Smooth muscle cell (in vitro differentiated cells): ENCODE measurements around the gene BCORL1. TPM values are rescaled to one million over a fixed set of nuclear protein-coding genes. Genes with fewer than 3 reads are reported as not detected.

ENCODE experiments used
- DNase-seq: peaks from one replicate; lab custom pipeline; 2025; ENCODE audit not compliant: unreplicated experiment; lab: John Stamatoyannopoulos, UW
- H2AFZ ChIP-seq: fragments of 200-600 bp; sonication (generic); 2 replicates; pipeline ENCODE4 v1.6.0; 2016; ENCODE audit warnings: antibody characterized with exemption, low read depth, mild to moderate bottlenecking
- H3F3A ChIP-seq: fragments of 200-600 bp; sonication (generic); 2 replicates; pipeline ENCODE4 v1.6.0; 2017; ENCODE audit warnings: antibody characterized with exemption, low read depth
- H3K27ac ChIP-seq: fragments of 200-600 bp; sonication (generic); 2 replicates; pipeline ENCODE4 v1.5.1; 2016; ENCODE audit warnings: low read depth, mild to moderate bottlenecking
- H3K27me3 ChIP-seq: fragments of 200-600 bp; sonication (generic); 2 replicates; pipeline ENCODE4 v1.6.1; 2016; ENCODE audit warnings: low read depth, mild to moderate bottlenecking
- H3K36me3 ChIP-seq: fragments of 200-600 bp; sonication (generic); 2 replicates; pipeline ENCODE4 v1.5.1; 2016; ENCODE audit warnings: low read depth
- H3K4me1 ChIP-seq: fragments of 200-600 bp; sonication (generic); 2 replicates; pipeline ENCODE4 v1.5.1; 2016; ENCODE audit warnings: low read depth
- H3K4me2 ChIP-seq: fragments of 200-600 bp; sonication (generic); 2 replicates; pipeline ENCODE4 v1.6.0; 2016; ENCODE audit warnings: mild to moderate bottlenecking
- H3K4me3 ChIP-seq: fragments of 200-600 bp; sonication (generic); 2 replicates; pipeline ENCODE4 v1.5.1; 2016; ENCODE audit warnings: mild to moderate bottlenecking
- H3K79me2 ChIP-seq: fragments of 200-600 bp; sonication (generic); 2 replicates; pipeline ENCODE4 v1.6.0; 2016; ENCODE audit warnings: low read depth, mild to moderate bottlenecking
- H3K9ac ChIP-seq: fragments of 200-600 bp; sonication (generic); 2 replicates; pipeline ENCODE4 v1.6.0; 2016; ENCODE audit warnings: low read depth
- H3K9me3 ChIP-seq: fragments of 200-600 bp; sonication (generic); replicated peaks from 2 replicates; pipeline ENCODE4 v1.5.1; 2016; ENCODE audit warnings: low read depth
- H4K20me1 ChIP-seq: fragments of 200-600 bp; sonication (generic); 2 replicates; pipeline ENCODE4 v1.6.0; 2016; ENCODE audit warnings: low read depth
- CTCF ChIP-seq: fragments of 200-600 bp; sonication (generic); IDR thresholded peaks from 2 replicates; pipeline ENCODE4 v1.5.1; 2017; ENCODE audit warnings: borderline replicate concordance, mild to moderate bottlenecking, antibody characterized with exemption; ENCODE audit not compliant: insufficient read depth, poor library complexity, severe bottlenecking
- WGBS: methylation state at CpG from one replicate; pipeline ENCODE4 v1.1.7; 2016; ENCODE audit warnings: low lambda C conversion rate; 5-methylcytosine and 5-hydroxymethylcytosine counted together
- polyA plus RNA-seq: library from polyadenylated mRNA; unstranded; fragments of >200 nt; fragmentation: Nextera tagmentation; extraction: Ambion mirVana; gene quantifications from 2 replicates; pipeline ENCODE4 v1.2.1, GENCODE V29; 2016
- total RNA-seq: library from RNA; depleted of rRNA; stranded (reverse); fragments of >200 nt; gene quantifications from 2 replicates; pipeline ENCODE4 v1.2.3, GENCODE V29; 2014

Gene BCORL1
- total and polyA plus RNA-seq, 2 experiments from 2014 or later: 3.0 to 8.0 TPM

DNA sequence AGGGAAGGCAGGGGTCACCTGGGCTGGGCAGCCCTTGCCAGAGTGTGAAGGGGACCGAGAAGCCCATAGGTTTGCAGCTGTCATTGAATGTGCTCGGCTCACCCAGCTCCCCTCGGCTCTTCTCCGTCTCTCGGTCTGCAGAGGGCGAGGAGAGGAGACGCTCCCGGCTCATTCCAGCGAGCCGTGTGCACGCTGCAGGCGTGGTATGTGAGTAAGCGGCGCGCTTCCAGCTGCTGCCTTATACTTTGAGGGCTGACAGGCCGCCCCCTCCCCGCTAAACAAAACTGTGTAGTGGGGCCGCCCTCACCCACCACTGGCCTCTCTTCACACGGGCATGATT lies 23.0 kb upstream of the BCORL1 start:
- no peaks in the 10 kb centered on the region for H3K27me3 ChIP-seq
- no peaks in the 10 kb centered on the region for H3K36me3 ChIP-seq
- no peak overlapping the region for H3K4me3 ChIP-seq
- H3K4me1 ChIP-seq: peaks cover 6% of the 10 kb centered on the region
- no peak overlapping the region for H3K9ac ChIP-seq
- no peaks in the 10 kb centered on the region for H4K20me1 ChIP-seq
- WGBS: 48% methylated on average over 18 of the region's 19 CpGs
- peak overlapping the region; percentile 61 for H3K4me2 ChIP-seq
- no peaks in the 10 kb centered on the region for H3K79me2 ChIP-seq
- TF ChIP-seq CTCF: no peak
- no peak overlapping the region for H3K27ac ChIP-seq
- DNase-seq: no peak
- no peak overlapping the region for H2AFZ ChIP-seq
- no peaks in the 10 kb centered on the region for H3K9me3 ChIP-seq
- H3F3A ChIP-seq: no peaks in the 10 kb centered on the region

DNA sequence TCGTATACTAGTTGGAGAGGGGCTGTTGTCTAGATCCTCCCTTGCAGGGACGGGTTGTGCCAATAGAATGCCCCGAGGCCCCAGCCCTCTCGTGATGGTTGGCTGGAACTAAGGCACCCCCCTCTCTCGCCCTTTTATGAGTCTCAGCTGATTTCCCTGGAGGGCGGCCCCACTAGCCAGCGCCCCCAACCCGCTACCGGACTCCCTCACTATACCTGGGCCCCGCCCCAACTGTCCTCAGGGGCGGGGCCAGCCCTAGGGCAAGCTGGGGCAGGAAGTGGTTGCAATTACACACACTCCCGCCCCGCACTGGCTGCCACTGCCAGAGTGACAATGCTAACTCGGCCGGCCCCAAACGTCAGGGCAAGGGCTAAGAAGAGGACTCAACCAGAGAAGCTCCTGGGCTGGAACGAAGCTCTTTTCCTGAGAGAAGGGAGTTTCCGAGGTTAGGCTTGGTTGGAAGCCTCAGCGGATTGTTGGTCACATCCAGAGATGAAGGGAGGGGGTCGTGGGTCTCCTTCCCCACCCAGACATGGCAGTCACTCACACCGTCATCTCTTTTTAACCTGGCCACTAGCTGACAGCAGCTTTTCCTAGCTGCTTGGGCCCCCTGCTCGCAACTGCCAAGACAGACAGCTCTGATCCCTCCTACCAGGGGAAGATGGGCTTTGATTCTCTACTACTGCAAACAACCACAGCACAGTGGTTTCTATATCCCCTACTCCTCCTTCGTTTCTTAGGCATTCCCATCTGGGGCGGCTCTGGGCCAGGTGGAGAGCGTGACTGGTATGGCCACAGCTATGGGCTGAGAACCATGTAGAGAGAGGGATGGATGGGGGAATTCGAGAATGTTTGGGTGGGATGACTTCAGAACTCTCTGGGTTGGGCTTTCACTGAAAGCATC lies 21.0 kb upstream of the BCORL1 start:
- Histone ChIP-seq H3K36me3 (no peaks in the 10 kb centered on the region), H3K27ac (no peak overlapping the region), H3K9me3 (no peaks in the 10 kb centered on the region), H4K20me1 (no peaks in the 10 kb centered on the region), H3K79me2 (no peaks in the 10 kb centered on the region), H3K4me2 (peak overlapping the region; percentile 78), H3K4me1 (peaks cover 6% of the 10 kb centered on the region), H3K27me3 (no peaks in the 10 kb centered on the region), H3K9ac (no peak overlapping the region), H3K4me3 (peak overlapping the region; percentile 30), H2AFZ (peak overlapping the region; percentile 49), H3F3A (no peaks in the 10 kb centered on the region)
- DNase-seq: no peak
- WGBS: 40% methylated on average over 25 of the region's 26 CpGs
- TF ChIP-seq CTCF: no peak

GRCh38 chrX:129963729-129964128 lies 18.7 kb upstream of the BCORL1 start:
- no peak overlapping the region for H2AFZ ChIP-seq
- H3K36me3 ChIP-seq: no peaks in the 10 kb centered on the region
- H3K9ac ChIP-seq: no peak overlapping the region
- H3K79me2 ChIP-seq: no peaks in the 10 kb centered on the region
- peaks cover 6% of the 10 kb centered on the region for H3K4me1 ChIP-seq
- 66% methylated on average over 6 of the region's 8 CpGs for WGBS
- no peaks in the 10 kb centered on the region for H3K27me3 ChIP-seq
- no peak overlapping the region for H3K4me3 ChIP-seq
- H3K9me3 ChIP-seq: no peaks in the 10 kb centered on the region
- H3K27ac ChIP-seq: no peak overlapping the region
- no peak overlapping the region for H3K4me2 ChIP-seq
- TF ChIP-seq CTCF: no peak
- no peaks in the 10 kb centered on the region for H4K20me1 ChIP-seq
- no peak for DNase-seq
- H3F3A ChIP-seq: no peaks in the 10 kb centered on the region

DNA sequence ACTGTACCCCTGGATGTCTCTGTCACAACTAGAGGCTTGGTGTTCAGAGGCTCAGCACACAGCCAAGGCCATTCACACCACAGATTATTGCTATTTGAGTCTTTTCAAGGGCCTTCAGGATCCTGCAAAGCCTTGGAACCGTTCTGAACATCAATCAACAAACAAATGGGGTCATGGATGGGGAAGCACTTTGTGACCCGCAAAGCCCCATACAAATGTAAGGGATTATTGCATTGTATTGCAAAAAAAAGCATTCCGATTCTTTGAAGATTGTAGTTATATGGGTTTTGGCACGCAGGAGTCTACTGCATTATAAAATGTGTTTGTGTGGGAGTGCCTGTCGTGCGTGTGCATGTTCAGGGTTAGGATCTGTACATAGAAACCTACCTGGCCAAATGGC lies 17.3 kb upstream of the BCORL1 start:
- DNase-seq: no peak
- H3K9ac ChIP-seq: no peak overlapping the region
- H3K9me3 ChIP-seq: no peaks in the 10 kb centered on the region
- H3K4me3 ChIP-seq: no peak overlapping the region
- H2AFZ ChIP-seq: no peak overlapping the region
- no peaks in the 10 kb centered on the region for H3K27me3 ChIP-seq
- no peak for TF ChIP-seq CTCF
- peaks cover 6% of the 10 kb centered on the region for H3K4me1 ChIP-seq
- H3F3A ChIP-seq: no peaks in the 10 kb centered on the region
- H3K27ac ChIP-seq: no peak overlapping the region
- H4K20me1 ChIP-seq: no peaks in the 10 kb centered on the region
- WGBS: 86% methylated on average over 6 of the region's 6 CpGs
- H3K36me3 ChIP-seq: no peaks in the 10 kb centered on the region
- H3K79me2 ChIP-seq: no peaks in the 10 kb centered on the region
- H3K4me2 ChIP-seq: no peak overlapping the region
